ENCODE data around the gene CTBS. TPM values are rescaled to one million over a fixed set of nuclear protein-coding genes. Genes with fewer than 3 reads are reported as not detected.

Gene CTBS
- total and polyA plus RNA-seq, 2 of the 8 experiments (the other 6 are each of a cell fraction or from before 2014, with no cell fraction given): 3.3 to 4.1 TPM

GRCh38 chr1:84509029-84509428, 65.2 kb downstream of the CTBS start:
- no peak for DNase-seq (ENCODE audit: low read depth in 1 of 2, low spot score in 2 of 2)
- Histone ChIP-seq H3K18ac (ENCODE audit: extremely low read depth, low read length) (no peak overlapping the region), H2AK5ac (ENCODE audit: low read depth, low read length) (no peak overlapping the region), H3K4me3 (ENCODE audit: extremely low read depth in 1 of 4, insufficient read depth in 2 of 4, low read depth in 3 of 4, low read length in 4 of 4) (no peak overlapping the region), H3K56ac (replicated peaks; ENCODE audit: insufficient read length, low read depth, low read length) (no peak overlapping the region), H2BK20ac (ENCODE audit: low read length) (no peak overlapping the region), H3K23me2 (ENCODE audit: low read depth, low read length) (peaks cover 6% of the 10 kb centered on the region; the same call in 1 of the 2 replicates), H2BK5ac (ENCODE audit: low read depth, low read length) (no peak overlapping the region), H2AFZ (ENCODE audit: low read length) (no peak overlapping the region), H3K23ac (ENCODE audit: insufficient read length) (no peak overlapping the region), H3K4me1 (replicated peaks in 1 of 4; ENCODE audit: control insufficient read depth in 3 of 4, insufficient read depth in 4 of 4, low read length in 3 of 4) (peaks cover 0 to 6% (median 1%) of the 10 kb centered on the region in 4 experiments; a peak in 6 of 7 replicates), H2BK120ac (replicated peaks; ENCODE audit: low read depth, low read length) (no peak overlapping the region), H3K4me2 (ENCODE audit: insufficient read depth in 1 of 2, low read depth in 2 of 2, low read length in 2 of 2) (no peak overlapping the region), H3K27ac (ENCODE audit: low read depth, low read length) (no peak overlapping the region), H3K79me1 (ENCODE audit: low read depth, low read length) (no peaks in the 10 kb centered on the region), H3K27me3 (replicated peaks in 1 of 4; ENCODE audit: control insufficient read depth in 3 of 4, extremely low read depth in 1 of 4, insufficient read depth in 3 of 4, low read length in 3 of 4) (no peaks in the 10 kb centered on the region), H4K20me1 (replicated peaks in 1 of 2; ENCODE audit: control insufficient read depth in 1 of 2, insufficient read depth in 2 of 2, low read length in 2 of 2) (peaks cover 8 to 9% of the 10 kb centered on the region in 2 experiments), H2BK12ac (ENCODE audit: low read depth, low read length) (no peak overlapping the region), H3K9me3 (ENCODE audit: insufficient read depth in 2 of 2, low read depth in 1 of 2, low read length in 1 of 2) (no peaks in the 10 kb centered on the region), H3K36me3 (ENCODE audit: control insufficient read depth in 2 of 4, insufficient read depth in 4 of 4, low read length in 3 of 4) (no peaks in the 10 kb centered on the region), H3K4ac (replicated peaks; ENCODE audit: insufficient read length, low read depth, low read length) (no peak overlapping the region), H4K5ac (ENCODE audit: insufficient read length, low read depth, low read length) (no peak overlapping the region), H3K79me2 (ENCODE audit: control insufficient read depth in 1 of 2, insufficient read depth in 2 of 2, low read length in 2 of 2) (peaks cover 3 to 16% of the 10 kb centered on the region in 2 experiments; a peak in 2 of 4 replicates), H4K91ac (replicated peaks; ENCODE audit: insufficient read length, low read length) (no peak overlapping the region), H2BK15ac (ENCODE audit: low read length) (no peak overlapping the region), H4K8ac (ENCODE audit: extremely low read depth, insufficient read depth, low read length) (no peak overlapping the region), H3K14ac (ENCODE audit: insufficient read length) (no peak overlapping the region), H3K9ac (replicated peaks in 1 of 4; ENCODE audit: extremely low read depth in 1 of 4, low read depth in 3 of 4, low read length in 3 of 4) (no peak overlapping the region)
- no peak for FAIRE-seq
- ChIA-PET POLR2A (ENCODE audit: partially characterized antibody) (no interaction called here), CTCF (ENCODE audit: partially characterized antibody) (interaction anchor here (0.6 kb wide), 1 partner anchor 94 kb away, joined by 3 read pairs; no protein-coding TSS in a partner anchor)
- WGBS, 2 experiments (ENCODE audit: extremely low coverage in 1 of 2, insufficient coverage in 1 of 2, insufficient read length in 1 of 2, insufficient replicate concordance in 2 of 2, low coverage in 1 of 2, low lambda C conversion rate in 2 of 2, missing lambda C conversion rate in 1 of 2): 89% methylated on average over 4 of the region's 4 CpGs; no CpG with 5 or more reads in 1 of the 2 experiments
- TF ChIP-seq CTCF (IDR thresholded peaks at IDR 0.05; ENCODE audit: control extremely low read depth in 1 of 3, insufficient read depth in 1 of 3, low read depth in 1 of 3, low read length in 3 of 3) (no peak), SUZ12 (IDR thresholded peaks at IDR 0.05; ENCODE audit: low read length) (no peak)

All from H1 (cell line).